Endothelial cell of umbilical vein (primary cell): ENCODE data around the gene PPM1M. TPM values are rescaled to one million over a fixed set of nuclear protein-coding genes. Genes with fewer than 3 reads are reported as not detected.

Experiments used
- BruUV-seq: library from RNA; stranded (reverse); fragments of 400-500 nt; replicated peaks from 2 replicates; lab custom pipeline; 2021; lab: Mats Ljungman, UMichigan
- CTCF ChIA-PET: fragments of 300-600, 350-600 bp; sonication (Branson Sonifier 250); formaldehyde crosslinking; loops from one replicate; lab custom pipeline; 2021; ENCODE audit warnings: antibody characterized with exemption, inconsistent platforms; lab: Charles Lee
- POLR2A ChIA-PET: fragments of 300-600, 350-600 bp; sonication (Branson Sonifier 250); formaldehyde crosslinking; loops from one replicate; lab custom pipeline; 2021; ENCODE audit warnings: antibody characterized with exemption, inconsistent platforms; lab: Charles Lee
- DNase-seq: peaks from one replicate; pipeline ENCODE4 v3.0.0-alpha.2; 2011; ENCODE audit warnings: low read depth, low spot score
- FAIRE-seq: peaks from 2 replicates; lab custom pipeline; 2011; peaks lifted over from hg19 to GRCh38; lab: Jason Lieb, UNC
- H2AFZ ChIP-seq: 2 replicates; pipeline ENCODE4 v1.6.0; 2012; ENCODE audit warnings: low read depth, low read length, control low read depth, inconsistent platforms
- H3K27ac ChIP-seq: 2 replicates; pipeline ENCODE4 v1.5.1; 2011; ENCODE audit warnings: low read depth, mild to moderate bottlenecking, control low read depth, low read length, moderate library complexity; ENCODE audit not compliant: insufficient read depth
- H3K27me3 ChIP-seq, 2 experiments: 2 replicates each; pipeline versions ENCODE4 v1.6.0 to v1.6.1; 2011; ENCODE audit warnings: low read length in 2 of 2, mixed read lengths in 1 of 2; ENCODE audit not compliant: control insufficient read depth in 2 of 2, insufficient read depth in 2 of 2
- H3K36me3 ChIP-seq, 2 experiments: 2 replicates in 1 of 2; 3 replicates in 1 of 2; pipeline ENCODE4 v1.5.1; 2011; ENCODE audit warnings: low read length in 2 of 2, mild to moderate bottlenecking in 1 of 2, moderate library complexity in 1 of 2; ENCODE audit not compliant: control insufficient read depth in 2 of 2, insufficient read depth in 2 of 2; ENCODE audit errors: extremely low read depth in 1 of 2
- H3K4me1 ChIP-seq: 3 replicates; pipeline ENCODE4 v1.5.1; 2011; ENCODE audit warnings: mild to moderate bottlenecking, low read length; ENCODE audit not compliant: control insufficient read depth, insufficient read depth; ENCODE audit errors: extremely low read depth
- H3K4me2 ChIP-seq: 2 replicates; pipeline ENCODE4 v1.6.1; 2011; ENCODE audit warnings: low read length, control low read depth, mixed read lengths; ENCODE audit not compliant: insufficient read depth
- H3K4me3 ChIP-seq, 3 experiments: fragments of 200-600 bp in 1 of 3; sonication (generic), shearing (Covaris generic) in 1 of 3; replicated peaks in 1 of 3; 2 replicates each; pipeline ENCODE4 v1.5.1; 2011 to 2016; ENCODE audit warnings: control low read depth in 3 of 3, low read length in 3 of 3, mild to moderate bottlenecking in 2 of 3, inconsistent platforms in 1 of 3, low read depth in 1 of 3, moderate library complexity in 1 of 3; ENCODE audit not compliant: insufficient read depth in 1 of 3
- H3K79me2 ChIP-seq: 2 replicates; pipeline ENCODE4 v1.6.0; 2012; ENCODE audit warnings: low read length, inconsistent platforms; ENCODE audit not compliant: control insufficient read depth, insufficient read depth
- H3K9ac ChIP-seq: replicated peaks from 2 replicates; pipeline ENCODE3; 2011; ENCODE audit warnings: low read length, control low read depth; ENCODE audit not compliant: insufficient read depth; ENCODE audit errors: extremely low read depth
- H3K9me1 ChIP-seq: replicated peaks from 3 replicates; pipeline ENCODE4 v1.6.0; 2011; ENCODE audit warnings: mild to moderate bottlenecking, low read length; ENCODE audit not compliant: control insufficient read depth, insufficient read depth; ENCODE audit errors: extremely low read depth
- H3K9me3 ChIP-seq: replicated peaks from 2 replicates; pipeline ENCODE4 v1.5.1; 2012; ENCODE audit warnings: low read length, inconsistent platforms; ENCODE audit not compliant: control insufficient read depth, insufficient read depth
- H4K20me1 ChIP-seq: replicated peaks from 2 replicates; pipeline ENCODE3; 2011; ENCODE audit warnings: mild to moderate bottlenecking, low read length; ENCODE audit not compliant: control insufficient read depth, insufficient read depth; ENCODE audit errors: extremely low read depth
- EZH2 ChIP-seq: IDR thresholded peaks from 2 replicates; pipeline ENCODE4 v1.6.1; 2012; ENCODE audit warnings: borderline replicate concordance, low read depth, mild to moderate bottlenecking, moderate library complexity, low read length, inconsistent platforms; ENCODE audit not compliant: severe bottlenecking
- GATA2 ChIP-seq: IDR thresholded peaks from 2 replicates; pipeline ENCODE4 v1.7.0; 2011; ENCODE audit warnings: low read depth, mild to moderate bottlenecking, moderate library complexity, mixed read lengths, low read length; ENCODE audit not compliant: insufficient read length, insufficient read depth
- JUN ChIP-seq: IDR thresholded peaks from 2 replicates; pipeline ENCODE4 v1.6.1; 2011; ENCODE audit warnings: borderline replicate concordance, low read depth; ENCODE audit not compliant: insufficient read length, insufficient read depth
- MYC ChIP-seq: IDR thresholded peaks from one replicate; pipeline ENCODE4 v1.6.1; 2011; ENCODE audit warnings: mild to moderate bottlenecking, low read depth, low read length
- POLR2AphosphoS5 ChIP-seq: IDR thresholded peaks from 2 replicates; pipeline ENCODE4 v1.6.1; 2012; ENCODE audit warnings: low read depth, mild to moderate bottlenecking, control low read depth, low read length, moderate library complexity; ENCODE audit not compliant: insufficient read depth
- dilution Hi-C: fragments of 300-500 bp; cut with MboI; formaldehyde crosslinking; loops from one replicate; pipeline ENCODE4 v1.15.0; 2019; ENCODE audit warnings: low sequenced_read_pairs; ENCODE audit not compliant: extremely low pct_ligation_motif_present
- intact Hi-C: fragments of 100-400 bp; cut with micrococcal nuclease; formaldehyde crosslinking; loops from one replicate; pipeline ENCODE4 v1.10.0; 2022
- polyA plus RNA-seq, 4 experiments: library from polyadenylated mRNA; depleted of rRNA in 3 of 4; stranded (reverse) in 3 of 4; unstranded in 1 of 4; fragments of >200 nt; gene quantifications; 2 replicates each; pipeline versions ENCODE4 v1.2.1 to v1.2.3, GENCODE V29; 2011 to 2012; ENCODE audit warnings: missing spikeins in 1 of 4
- total RNA-seq: library from RNA; stranded (reverse); gene quantifications from 2 replicates; pipeline ENCODE4 v1.2.3, GENCODE V29; 2021
- TF ChIP-seq, protein P1 (sequence below), 2 donors: IDR thresholded peaks; 1 replicate in 1 of 2; 2 replicates in 1 of 2; pipeline ENCODE4 v1.5.1; 2011; ENCODE audit warnings: low read length in 2 of 2, mild to moderate bottlenecking in 2 of 2, moderate library complexity in 2 of 2, control low read depth in 1 of 2, inconsistent platforms in 1 of 2, low read depth in 1 of 2; ENCODE audit not compliant: insufficient read depth in 1 of 2; ENCODE audit errors: extremely low read depth in 1 of 2
- TF ChIP-seq, protein P2 (sequence below): IDR thresholded peaks from 2 replicates; pipeline ENCODE4 v1.6.1; 2011; ENCODE audit not compliant: insufficient read depth, insufficient read length

Gene PPM1M
- total and polyA plus RNA-seq, 2 donors (not counting 3 experiments of a cell fraction or from before 2014, with no cell fraction given): 13.7 to 19.4 TPM

DNA sequence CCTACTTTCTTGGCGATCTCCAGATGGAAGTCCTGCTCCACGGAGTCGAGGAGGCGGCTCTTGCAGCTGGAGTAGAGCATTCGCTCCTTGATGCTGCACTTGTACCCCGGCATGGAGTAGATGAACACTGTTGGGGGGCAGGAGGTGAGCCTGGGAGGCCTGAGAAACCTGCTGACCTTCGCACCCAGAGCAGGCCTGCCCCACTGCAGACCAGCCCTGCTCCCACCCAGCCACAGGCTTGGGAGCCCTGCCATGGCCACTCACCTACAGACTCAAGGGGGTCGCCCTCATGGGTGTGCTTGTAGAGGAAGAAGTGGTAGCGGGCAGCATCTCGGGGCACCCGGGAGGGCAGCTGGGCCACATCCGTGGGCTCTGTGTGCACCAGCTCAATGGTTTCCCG is 15.9 kb upstream of the PPM1M start:
- H3K27me3 ChIP-seq: no peaks in the 10 kb centered on the region
- DNase-seq (no peak), FAIRE-seq (no peak)
- H3K4me2 ChIP-seq: no peak overlapping the region
- H3K9me3 ChIP-seq: no peaks in the 10 kb centered on the region
- H3K79me2 ChIP-seq: peaks cover 5% of the 10 kb centered on the region
- CTCF ChIA-PET: interaction anchor here (0.8 to 3.6 kb wide), 4 partner anchors 9 to 109 kb away, joined by 4 to 91 read pairs (median 30); partner anchors contain the start of gene TWF2
- H4K20me1 ChIP-seq: no peaks in the 10 kb centered on the region
- dilution Hi-C loops (no loop called here), intact Hi-C loops (no loop called here)
- H3K9me1 ChIP-seq: no peaks in the 10 kb centered on the region
- POLR2A ChIA-PET: no interaction called here
- TF ChIP-seq JUN: no peak
- no peak for TF ChIP-seq POLR2AphosphoS5
- TF ChIP-seq, protein P1, sequence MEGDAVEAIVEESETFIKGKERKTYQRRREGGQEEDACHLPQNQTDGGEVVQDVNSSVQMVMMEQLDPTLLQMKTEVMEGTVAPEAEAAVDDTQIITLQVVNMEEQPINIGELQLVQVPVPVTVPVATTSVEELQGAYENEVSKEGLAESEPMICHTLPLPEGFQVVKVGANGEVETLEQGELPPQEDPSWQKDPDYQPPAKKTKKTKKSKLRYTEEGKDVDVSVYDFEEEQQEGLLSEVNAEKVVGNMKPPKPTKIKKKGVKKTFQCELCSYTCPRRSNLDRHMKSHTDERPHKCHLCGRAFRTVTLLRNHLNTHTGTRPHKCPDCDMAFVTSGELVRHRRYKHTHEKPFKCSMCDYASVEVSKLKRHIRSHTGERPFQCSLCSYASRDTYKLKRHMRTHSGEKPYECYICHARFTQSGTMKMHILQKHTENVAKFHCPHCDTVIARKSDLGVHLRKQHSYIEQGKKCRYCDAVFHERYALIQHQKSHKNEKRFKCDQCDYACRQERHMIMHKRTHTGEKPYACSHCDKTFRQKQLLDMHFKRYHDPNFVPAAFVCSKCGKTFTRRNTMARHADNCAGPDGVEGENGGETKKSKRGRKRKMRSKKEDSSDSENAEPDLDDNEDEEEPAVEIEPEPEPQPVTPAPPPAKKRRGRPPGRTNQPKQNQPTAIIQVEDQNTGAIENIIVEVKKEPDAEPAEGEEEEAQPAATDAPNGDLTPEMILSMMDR (IDR thresholded peaks at IDR 0.05; ENCODE audit: extremely low read depth in 1 of 2, insufficient read depth in 1 of 2, low read depth in 1 of 2, low read length in 2 of 2): no peak
- TF ChIP-seq, protein P2, sequence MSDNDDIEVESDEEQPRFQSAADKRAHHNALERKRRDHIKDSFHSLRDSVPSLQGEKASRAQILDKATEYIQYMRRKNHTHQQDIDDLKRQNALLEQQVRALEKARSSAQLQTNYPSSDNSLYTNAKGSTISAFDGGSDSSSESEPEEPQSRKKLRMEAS: no peak
- no peak for TF ChIP-seq MYC
- no peak for TF ChIP-seq GATA2
- TF ChIP-seq EZH2: no peak
- H3K36me3 ChIP-seq: peaks cover 14 to 27% of the 10 kb centered on the region in 2 experiments
- no peaks in the 10 kb centered on the region for H3K4me1 ChIP-seq
- no peak overlapping the region for H3K9ac ChIP-seq
- BruUV-seq: no TSS peak
- no peak overlapping the region for H3K27ac ChIP-seq
- H2AFZ ChIP-seq: no peak overlapping the region
- H3K4me3 ChIP-seq: no peak overlapping the region
